NCI-H69 (cell line): ENCODE data around the gene FNBP1.
"Not testable (repeated sequence)": the region's sequence is repeated elsewhere in the genome, so short reads cannot be mapped to it uniquely, and the experiment has no call there.

Source experiments
- DNase-seq: peaks from one replicate; lab custom pipeline; 2025; lab: John Stamatoyannopoulos, UW

FNBP1 gene

DNA sequence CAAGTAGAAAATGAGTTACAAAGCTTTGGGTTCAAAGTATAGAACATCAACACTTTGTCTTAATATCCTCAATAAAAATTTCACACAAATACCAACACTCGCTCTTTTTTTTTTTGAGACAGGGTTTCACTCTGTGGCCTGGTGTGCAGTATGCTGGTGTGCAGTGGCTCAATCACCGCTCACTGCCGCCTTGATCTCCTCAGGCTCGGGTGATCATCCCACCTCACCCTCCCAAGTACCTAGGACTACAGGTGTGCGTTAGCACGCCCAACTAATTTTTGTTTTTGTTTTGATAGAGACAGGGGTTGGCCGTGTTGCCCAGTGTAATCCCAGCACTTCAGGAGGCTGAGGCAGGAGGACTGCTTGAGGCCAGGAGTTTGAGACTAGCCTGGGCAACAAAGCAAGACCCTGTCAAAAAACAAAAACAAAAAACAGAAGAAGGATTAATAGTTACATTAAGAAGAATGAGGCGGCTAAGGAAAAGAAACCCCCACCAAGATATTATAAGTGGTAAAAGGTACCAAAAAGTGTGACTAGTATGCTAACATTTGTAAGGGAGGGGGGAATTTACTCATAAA is 20.3 kb downstream of the FNBP1 start:
- no peak for DNase-seq

DNA sequence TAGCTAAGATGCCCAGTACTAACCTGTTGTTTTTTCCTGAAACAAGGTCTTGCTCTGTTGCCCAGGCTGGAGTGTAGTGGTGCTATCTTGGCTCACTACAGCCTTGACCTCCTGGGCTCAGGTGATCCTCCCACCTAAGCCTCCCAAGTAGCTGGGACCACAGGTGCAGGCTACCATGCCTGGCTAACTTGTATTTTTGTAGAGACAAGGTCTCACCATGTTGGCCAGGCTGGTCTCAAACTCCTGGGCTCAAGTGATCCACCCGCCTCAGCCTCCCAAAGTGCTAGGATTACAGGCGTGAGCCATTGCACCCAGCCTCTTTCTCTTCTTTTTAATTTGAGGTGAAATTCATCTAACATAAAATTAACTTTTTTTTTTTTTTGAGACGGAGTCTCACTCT is 21.1 kb downstream of the FNBP1 start:
- not testable (repeated sequence) for DNase-seq

DNA sequence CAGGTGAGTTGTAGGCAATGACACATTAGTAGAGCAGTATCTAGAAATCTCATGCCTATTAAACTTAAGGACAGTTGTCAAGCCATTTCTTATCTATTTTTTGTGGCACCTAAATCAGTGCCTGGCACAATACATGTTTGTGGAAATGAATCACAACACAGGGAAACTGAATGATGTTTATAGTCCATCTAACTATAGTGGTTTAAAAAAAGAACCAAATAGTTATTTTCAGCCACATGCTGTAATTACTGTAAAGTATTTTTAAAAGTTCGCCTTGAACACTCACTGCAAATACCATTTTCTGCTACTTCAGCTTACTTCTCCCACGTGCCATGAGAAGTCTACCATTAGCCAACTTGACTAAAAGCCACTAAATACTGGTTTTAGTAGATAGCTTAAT is 21.9 kb downstream of the FNBP1 start:
- DNase-seq: no peak

DNA sequence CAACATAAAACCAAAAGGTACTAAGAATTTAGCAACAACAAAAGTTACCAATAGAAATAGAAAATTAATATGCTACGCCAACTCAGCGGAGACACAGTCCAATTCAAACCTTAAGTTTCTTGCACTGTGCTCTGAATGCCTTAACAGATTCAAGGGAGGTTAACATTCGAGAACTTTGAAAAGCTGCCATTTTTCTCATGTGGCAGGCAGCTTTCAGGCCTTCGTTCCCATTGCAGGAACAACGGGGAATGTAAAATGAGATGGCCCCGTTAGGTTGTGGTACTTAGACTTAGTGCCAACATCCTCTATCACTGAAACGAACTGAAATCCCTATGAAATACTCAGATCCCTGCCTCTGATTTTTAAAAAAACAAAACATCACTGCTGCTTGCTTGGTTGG is 22.4 kb downstream of the FNBP1 start:
- DNase-seq: no peak

DNA sequence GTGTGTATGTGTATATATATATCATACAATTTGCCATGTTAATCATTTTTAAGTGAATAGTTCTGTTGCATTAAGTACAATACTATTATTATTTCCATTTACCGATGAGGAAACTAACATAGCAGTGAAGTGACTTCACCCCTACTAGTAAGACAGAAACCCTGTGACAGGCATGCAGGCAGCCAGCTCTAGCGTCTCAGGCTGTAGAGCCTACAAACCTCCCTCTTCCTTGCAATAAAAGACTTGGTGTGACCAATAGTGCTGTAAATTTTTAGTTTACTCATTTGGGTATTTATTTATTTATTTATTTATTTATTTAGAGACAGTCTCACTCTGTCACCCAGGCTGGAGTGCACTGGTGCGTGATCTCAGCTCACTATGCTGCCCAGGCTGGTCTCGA is 24.7 kb downstream of the FNBP1 start:
- DNase-seq: no peak

DNA sequence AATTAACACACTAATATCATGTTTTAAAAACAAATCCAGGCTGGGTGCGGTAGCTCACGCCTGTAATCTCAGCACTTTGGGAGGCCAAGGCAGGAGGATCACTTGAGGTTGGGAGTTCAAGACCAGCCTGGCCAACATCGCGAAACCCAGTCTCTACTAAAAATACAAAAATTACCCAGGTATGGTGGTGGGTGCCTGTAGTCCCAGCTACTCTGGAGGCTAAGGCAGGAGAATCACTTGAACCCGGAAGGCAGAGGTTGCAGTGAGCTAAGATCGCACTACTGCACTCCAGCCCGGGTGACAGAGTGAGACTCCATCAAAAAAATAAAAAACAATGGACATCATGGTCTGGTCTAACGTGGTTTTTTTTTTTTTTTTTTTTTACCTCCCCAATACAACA is 25.5 kb downstream of the FNBP1 start:
- DNase-seq: not testable (repeated sequence)

DNA sequence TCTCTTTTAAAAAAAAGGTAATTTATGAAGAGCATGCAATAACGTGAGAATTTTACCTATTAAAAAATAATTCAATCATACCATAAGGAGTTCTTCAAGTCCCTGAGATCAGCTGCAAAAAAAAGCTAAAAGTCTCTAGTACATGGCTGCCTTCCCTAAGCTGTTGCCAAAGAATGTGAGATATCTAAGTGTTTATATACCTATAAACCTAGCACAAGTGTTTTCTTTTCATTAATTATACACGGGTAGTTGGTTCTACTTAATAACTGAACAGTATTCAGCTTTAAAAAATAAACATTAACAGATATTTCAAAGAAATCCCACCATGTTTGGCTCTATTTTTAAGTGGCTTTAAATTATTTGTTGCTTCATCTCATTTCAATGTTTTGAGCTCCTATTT is 25.9 kb downstream of the FNBP1 start:
- DNase-seq: no peak

DNA sequence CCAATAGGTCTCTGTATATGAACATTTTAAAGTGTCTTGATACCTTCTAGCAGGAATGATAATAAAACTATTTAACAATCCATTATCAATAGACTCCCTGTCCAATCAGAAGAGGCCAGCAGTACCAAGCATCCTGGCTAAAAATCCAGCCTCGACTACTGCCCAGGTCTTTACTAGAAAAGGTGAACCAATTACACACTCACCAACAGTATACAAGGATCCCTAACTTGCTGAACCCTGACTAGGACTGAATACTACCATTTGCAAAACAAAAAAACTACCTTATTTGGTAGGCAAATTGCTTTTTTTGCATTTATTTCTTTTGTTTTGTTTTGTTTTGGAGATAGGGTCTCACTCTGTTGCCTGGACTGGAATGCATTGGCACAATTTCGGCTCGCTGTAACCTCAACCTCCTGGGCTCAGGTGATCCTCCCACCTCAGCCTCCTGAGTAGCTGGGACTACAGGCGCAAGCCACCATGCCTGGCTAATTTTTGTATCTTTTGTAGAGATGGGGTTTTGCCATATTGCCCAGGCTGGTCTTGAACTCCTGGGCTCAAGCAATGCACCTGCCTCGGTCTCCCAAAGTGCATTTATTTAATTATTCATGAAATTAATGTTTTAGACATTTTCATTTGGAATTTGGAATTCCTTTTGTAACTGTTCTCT is 27.5 kb downstream of the FNBP1 start:
- DNase-seq: no peak

DNA sequence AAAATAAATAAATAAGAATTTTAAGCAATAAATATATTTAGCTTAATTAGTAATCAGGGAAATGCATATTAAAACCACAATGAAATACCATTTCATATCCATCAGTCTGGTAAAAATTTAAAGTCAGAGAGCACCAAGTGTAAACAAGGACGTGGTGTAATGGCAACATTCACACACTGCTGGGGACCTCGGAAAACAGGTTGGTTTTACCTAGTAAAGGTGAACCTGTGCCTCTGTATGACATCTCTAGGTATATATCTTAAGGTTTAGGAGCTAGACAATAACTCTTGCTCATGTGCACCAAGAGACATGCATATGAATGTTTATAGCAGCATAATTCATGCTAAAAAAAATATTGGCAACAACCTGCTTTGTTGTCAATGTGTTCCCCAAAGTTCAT is 29.7 kb downstream of the FNBP1 start:
- no peak for DNase-seq

DNA sequence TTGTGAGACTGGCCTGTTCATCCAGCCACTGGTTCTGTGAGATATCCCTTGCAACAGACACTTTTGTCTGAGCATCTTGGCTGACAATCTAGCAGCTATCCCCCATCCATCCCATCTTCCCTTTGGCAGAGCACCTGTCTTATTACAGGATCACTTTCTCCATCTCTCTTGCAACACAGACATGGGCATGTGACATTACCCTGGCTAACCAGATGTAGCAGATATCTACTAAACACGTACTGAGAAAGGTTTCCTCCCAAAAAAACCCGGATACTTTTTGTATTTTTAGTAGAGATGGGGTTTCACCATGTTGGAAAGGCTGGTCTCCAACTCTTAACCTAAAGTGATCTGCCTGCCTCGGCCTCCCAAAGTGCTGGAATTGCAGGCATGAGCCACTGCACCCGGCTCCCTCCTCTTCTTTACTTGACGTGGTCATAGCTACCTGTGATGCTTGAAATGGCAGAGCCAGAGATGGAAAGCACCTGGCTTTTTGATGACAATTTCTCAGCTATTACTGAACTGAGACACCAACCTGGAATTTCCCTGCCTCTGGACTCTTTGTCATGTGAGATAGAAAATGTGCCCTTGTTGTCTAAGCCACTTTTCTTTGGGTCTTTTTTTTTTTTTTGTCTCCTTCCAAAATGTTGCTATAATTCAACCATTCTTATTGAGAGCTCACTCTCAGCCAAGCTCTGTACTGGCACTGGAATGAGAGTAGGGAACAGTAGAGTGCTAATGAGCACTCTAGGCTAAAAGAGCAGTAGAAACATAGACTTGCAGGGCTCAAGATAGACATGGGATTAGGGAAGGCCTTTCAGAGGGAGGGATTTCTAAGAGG is 32.6 kb downstream of the FNBP1 start:
- DNase-seq: no peak

DNA sequence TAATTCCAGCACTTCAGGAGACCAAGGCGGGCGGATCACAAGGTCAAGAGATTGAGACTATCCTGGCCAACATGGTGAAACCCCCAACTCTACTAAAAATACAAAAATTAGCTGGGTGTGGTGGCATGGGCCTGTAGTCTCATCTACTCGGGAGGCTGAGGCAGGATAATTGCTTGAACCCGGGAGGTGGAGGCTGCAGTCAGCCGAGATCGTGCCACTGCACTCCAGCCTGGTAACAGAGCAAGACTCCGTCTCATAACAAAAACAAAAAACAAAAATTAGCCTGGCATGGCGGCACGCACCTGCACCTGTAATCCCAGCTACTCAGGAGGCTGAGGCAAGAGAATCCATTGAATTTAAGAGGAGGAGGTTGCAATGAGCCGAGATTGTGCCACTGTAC is 33.4 kb downstream of the FNBP1 start:
- not testable (repeated sequence) for DNase-seq

DNA sequence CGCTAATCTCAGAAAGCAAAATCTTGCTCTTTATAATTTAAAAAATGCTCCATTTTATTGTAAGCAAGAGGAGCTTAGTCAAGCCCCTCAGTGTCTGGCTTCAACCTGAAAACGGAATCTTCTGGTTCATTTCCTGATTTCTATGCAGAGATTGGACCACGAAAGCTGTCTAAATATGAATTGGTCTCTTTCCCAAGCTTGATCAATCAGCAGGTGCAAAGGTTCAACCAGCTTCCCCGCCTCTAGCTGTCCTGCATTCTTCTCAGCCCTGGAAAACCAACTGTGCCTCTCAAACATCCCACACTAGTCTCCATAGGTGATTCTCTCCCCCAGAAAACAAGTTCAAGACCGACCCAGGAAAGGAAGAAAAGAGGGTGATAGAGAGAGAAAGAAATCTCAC is 34.5 kb downstream of the FNBP1 start:
- no peak for DNase-seq

DNA sequence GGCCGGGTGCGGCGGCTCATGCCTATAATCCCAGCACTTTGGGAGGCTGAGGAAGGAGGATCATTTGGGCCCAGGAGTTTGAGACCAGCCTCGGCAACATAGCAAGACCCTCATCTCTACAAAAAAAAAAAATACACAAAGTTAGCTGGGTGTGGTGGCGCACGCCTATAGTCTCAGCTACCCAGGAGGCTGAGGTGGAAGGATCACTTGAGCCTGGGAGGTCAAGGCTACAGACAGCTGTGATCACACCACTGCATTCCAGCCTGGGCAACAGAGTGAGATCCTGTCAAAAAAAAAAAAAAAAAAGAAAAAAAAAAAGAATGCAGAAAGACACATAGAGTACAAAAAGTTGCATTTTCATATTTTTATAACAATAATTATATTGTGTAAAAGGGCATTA is 36.0 kb downstream of the FNBP1 start:
- DNase-seq: not testable (repeated sequence)

DNA sequence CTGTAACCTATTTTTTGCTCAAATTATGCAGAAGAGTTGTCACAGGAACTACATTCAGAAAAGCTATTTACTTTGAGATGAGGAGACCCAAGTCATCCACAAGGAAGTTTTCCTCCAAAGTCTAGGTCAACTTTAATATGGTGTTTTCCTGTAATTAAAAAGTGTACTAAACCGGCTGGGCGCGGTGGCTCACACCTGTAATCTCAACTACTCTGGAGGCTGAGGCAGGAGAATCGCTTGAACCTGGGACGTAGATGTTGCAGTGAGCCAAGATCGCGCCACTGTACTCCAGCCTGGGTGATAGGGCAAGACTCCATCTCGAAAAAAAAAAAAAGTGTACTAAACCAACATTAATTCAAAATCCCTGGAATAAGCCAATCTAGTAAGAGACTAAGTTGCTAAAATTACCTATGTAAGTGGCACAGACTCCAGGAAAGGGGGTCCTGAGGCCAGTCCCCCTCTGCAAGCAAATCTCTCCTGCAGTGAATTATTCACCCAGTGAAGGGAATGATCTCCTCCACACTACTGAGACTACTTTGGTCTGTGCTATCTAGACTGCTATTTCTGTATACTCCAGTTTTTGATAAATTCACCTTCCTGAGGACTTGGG is 38.9 kb downstream of the FNBP1 start:
- no peak for DNase-seq

DNA sequence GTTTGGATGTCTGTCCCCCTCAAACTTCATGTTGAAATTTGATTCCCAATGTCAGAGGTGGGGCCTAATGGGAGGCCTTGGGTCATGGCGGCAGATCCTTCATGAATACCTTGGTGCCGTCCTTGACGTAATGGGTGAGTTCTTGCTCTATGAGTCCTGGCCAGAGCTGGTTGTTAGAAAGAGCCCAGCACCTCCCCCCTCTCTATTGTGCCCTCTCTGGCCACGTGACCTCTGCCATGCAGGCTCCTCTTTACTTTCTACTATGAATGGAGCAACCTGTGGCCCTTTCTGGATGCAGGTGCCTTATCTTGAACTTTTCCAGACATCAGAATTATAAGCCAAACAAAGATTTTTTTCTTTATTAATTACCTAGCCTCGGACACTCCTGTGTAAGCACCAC is 40.7 kb downstream of the FNBP1 start:
- no peak for DNase-seq

DNA sequence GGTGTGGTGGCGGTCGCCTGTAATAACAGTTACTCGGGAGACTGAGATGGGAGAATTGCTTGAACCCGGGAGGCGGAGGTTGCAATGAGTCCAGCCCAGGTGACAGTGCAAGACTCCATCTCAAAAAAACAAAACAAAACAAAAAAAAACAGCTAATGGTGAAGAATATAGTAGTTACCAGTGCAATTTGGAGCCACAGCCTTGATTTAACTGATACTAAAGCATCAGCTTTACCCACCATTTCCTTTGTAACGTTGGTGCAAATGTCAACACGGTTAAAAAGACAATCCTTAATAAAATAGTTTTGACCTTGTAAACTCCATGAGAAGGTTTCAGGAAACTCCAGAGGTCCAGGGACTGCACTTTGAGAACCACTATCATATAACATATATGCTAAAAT is 41.8 kb downstream of the FNBP1 start:
- no peak for DNase-seq

DNA sequence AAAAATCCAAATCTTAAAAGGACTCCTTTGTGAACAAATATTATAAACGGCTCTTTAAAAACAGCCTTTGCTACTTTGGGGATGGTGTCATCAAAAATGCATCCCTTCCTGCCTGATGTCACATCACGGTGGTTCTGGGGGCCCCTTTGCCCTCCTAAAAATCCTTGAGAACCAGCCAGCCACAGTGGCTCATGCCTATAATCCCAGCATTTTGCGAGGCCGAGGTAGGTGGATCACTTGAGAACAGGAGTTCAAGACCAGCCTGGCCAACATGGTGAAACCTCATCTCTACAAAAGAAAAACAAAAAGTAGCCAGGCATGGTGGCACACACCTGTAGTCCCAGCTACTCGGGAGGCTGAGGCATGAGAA is 43.9 kb downstream of the FNBP1 start:
- no peak for DNase-seq

DNA sequence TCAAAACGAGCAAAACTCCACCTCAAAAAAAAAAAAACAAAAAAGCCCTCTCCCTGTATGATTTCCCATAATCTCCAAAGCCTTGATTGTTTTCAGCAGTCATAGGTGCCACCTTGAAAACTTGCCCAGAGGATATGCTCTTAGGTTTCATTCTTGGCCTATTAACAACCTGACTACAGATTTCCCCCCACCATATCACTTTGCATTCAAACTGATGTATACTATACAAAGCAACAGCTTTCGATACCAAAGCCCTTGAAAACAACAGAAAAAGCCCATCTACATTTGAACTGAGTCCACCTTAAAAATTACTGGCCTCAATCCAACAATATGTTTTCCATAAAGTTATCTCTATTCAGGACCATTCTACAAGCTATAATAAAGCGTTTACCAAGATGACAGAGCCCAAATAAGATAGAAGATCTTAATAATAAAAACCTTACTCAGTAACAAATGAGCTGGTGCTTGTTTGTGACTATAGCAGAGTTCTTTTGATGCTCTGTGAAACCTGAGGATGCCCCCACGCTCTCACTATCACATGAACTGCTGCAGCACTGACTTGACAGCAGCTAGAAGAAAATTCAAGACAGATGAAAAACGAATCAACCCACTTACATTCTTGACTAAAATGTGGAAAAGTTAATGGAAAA is 44.4 kb downstream of the FNBP1 start:
- DNase-seq: no peak

DNA sequence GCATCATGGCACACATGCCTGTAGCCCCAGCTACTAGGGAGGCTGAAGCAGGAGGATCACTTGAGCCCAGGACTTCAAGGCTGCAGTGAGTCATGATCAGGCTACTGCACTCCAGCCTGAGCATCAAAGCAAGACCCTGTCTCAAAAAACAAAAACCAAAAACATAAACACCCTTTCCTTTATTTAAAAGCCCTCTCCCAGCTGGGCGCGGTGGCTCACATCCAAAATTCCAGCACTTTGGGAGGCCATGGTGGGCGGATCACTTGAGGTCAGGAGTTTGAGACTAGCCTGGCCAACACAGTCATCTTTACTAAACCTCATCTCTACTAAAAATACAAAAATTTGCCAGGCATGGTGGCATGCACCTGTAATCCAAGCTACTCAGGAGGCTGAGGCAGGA is 45.3 kb downstream of the FNBP1 start:
- not testable (repeated sequence) for DNase-seq

DNA sequence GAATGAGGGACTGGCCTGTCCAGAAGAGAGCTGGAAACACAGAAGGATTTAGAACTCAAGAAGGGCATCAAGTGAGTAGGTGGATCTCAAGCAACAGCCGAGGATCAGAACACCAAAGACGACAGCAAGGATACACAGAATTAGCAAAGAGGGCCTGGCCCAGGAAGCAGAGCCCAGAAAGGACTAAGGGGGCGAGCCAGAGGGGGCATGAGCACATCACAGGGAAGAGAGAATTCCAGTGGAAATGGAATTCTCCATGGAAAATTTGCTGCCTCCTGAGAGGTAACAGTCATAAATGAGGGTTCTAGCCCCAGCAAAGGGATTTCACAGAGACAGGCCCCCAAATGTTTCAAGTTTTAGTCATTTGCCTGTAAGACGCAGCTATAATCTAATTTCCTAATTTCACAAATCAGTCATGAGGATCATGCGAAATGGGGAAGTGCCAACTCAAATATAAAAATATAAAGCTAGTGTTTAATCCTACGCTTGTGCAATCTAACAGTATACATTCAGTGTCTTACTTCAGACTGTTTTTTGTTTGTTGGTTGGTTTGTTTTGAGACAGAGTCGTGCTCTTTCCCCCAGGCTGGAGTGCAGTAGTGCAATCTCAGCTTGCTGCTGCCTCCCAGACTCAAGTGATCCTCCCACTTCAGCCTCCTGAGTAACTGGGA is 46.7 kb downstream of the FNBP1 start:
- DNase-seq: no peak

DNA sequence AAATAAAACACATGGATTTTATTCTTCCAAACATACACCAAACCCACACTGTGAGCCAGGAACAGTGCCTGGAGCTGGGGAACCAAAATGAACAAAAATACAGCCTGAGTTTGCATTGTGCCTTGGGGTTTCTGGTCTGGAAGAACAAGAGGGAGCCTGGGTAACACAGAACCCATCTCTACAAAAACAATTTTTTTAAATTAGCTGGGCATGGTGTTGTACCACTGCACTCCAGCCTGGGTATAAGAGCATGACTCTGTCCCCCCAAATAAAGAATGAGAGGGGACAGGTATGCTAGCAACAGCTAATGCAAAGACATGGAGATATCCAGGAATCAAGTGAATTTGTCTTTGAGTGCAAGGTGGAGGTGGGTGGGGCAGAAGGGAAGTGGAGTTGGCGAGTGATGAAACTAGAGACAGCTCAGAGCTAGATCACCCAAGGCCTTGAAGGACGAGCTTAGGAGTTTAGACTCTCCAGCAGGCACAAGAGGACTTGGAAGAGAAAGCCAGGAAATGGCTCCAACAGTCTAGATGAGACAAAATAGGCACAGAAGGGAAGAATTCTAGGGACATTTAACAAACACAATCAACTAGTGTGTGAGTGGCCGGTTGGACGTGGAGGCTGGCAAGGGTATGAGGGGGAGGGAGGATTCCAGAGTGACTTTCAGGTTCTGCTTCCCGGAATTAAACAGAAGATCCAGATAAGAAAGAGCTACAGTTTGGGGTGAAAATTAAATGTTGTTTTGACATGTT is 47.4 kb downstream of the FNBP1 start:
- no peak for DNase-seq
